HG03442 (cell line): ENCODE measurements around the gene CHST8.
"Not testable (repeated sequence)": the region's sequence is repeated elsewhere in the genome, so short reads cannot be mapped to it uniquely, and the experiment has no call there.

Source experiments
- ATAC-seq: cut with Tn5 transposase; IDR thresholded peaks from one replicate; pipeline ENCODE4 v1.9.1; 2021; ENCODE audit warnings: mild to moderate bottlenecking, moderate library complexity; ENCODE audit not compliant: unreplicated experiment

Gene CHST8

DNA sequence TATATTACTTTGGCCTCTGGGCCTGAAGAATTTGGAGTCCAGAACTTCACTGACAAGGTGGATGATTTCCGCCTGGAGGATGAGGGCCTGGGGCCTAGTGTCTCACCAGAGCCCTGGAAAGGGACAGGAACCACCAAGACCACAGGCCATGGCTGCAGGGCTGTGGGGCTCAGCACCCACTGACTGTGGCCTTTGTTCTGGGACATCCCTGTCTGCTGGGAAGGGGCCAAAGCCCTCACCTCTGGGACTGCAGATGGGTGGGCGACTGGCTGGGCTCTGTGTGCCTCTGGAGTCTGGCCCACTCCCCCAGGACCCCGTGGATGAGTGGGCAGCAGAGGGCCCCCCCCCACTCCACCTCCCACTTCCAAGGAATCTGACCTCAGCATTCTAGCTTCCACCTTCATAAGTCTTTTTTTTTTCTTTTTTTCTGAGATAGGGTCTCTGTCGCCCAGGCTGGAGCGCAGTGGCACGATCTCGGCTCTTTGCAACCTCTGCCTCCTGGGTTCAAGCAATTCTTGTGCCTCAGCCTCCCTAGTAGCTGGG lies 20.3 kb downstream of the CHST8 start:
- ATAC-seq = no peak

DNA sequence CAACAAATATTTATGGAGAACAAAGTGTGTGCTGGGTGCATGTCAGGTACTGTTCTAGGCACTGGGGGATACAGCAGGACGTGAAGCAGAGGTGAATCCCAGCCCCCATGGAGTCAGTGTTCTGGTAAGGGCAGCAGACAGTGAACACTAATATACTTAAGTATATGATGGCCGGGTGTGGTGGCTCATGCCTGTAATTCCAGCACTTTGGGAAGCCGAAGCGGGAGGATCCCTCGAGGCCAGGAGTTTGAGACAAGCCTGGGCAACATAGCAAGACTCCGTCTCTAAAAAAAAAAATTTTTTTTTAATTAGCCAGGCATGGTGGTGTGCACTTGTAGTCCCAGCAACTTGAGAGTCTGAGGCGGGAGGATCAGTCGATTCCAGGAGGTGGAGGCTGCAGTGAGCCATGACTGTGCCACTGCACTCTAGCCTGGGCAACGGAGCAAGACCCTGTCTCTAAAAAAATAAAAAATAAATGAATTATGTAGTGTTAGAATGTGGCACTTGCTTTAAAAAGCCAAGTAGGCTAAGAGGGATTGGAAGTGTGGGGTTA lies 22.6 kb downstream of the CHST8 start:
- ATAC-seq = no peak

DNA sequence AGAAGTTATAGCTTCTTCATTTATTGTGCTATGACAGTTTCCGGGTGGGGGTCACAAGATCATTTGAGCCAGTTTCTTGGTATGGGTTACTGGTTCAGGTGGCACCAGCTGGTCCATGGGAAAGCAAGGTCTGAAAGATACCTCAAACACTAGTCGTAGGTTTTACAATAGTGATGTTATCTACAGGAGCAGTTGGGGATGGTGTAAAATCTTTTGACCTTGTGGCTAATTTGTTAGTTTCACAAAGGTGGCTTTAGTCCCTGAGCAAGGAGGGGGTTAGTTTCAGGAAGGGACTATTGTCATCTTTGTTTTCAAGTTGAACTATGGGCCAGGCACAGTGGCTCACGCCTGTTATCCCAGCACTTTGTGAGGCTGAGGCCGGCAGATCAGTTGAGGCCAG lies 24.6 kb downstream of the CHST8 start:
- ATAC-seq = no peak

DNA sequence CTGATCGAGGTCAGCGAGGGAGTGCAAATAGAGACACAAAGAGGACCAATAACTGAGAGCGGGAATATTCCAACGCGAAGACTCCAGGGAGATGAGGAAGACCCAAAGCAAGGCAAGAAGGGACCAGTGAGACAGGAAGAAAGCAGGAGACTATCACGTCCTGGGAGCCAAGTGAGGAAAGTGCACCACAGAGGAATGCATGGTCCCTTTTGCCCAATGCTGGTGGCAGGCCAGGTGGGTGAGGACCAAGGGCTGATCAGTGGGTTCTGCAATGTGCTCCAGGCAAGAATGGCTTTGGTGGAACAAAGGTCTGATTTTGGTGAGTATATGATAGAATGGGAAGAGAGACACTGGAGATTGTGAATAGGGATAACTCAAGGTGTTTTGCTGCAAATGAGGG lies 25.4 kb downstream of the CHST8 start:
- no peak for ATAC-seq

DNA sequence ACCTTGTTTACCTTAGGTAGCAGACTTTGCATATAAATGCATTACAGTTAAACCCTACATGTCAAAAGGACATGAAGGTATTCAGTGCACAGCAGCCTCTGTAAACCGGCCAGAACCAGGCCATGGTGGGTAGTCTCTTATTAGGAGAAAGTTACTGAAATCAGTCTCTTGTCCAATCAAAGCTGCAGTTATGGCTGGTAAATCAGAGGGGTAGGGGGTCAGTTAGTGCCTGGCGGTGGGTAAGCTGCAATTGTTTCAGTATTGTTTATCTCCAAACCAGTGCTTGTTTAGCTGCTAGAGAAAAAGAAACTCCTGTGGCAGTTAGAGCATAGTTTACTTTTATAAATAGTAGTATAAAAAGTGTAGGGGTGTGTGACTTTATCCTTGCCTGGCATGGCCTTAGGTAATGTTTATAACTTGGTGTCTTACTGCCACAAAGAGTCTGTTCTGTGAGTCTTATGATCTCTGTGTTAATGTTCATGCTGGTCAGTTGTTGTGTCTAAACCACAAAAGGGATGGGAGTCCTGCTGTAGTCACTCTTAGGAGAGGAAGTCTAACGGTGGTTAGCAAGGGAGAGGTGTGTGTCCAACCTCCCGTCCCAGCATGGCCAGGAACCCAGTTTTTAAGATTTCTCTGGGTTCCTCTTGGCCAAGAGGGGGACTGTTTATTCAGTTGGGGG lies 28.0 kb downstream of the CHST8 start:
- ATAC-seq = no peak

DNA sequence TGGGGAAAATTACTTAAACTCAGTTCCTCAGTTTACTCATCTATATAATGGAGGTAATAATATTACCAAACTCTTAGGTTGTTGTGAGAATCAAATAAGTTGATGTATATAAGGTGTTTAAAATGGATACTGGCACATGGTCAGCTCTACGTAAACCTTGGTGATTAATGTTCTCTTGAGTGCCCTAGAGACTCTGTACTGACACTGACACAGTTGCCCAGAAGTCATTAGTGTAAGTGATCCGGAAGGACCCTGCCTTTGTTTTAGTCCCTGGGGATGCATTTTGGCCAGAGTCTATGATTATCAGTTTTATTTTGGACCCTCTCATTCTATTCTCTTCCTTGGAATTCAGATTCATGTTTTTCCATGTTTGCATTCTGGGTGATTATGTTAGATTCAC lies 31.9 kb downstream of the CHST8 start:
- no peak for ATAC-seq

DNA sequence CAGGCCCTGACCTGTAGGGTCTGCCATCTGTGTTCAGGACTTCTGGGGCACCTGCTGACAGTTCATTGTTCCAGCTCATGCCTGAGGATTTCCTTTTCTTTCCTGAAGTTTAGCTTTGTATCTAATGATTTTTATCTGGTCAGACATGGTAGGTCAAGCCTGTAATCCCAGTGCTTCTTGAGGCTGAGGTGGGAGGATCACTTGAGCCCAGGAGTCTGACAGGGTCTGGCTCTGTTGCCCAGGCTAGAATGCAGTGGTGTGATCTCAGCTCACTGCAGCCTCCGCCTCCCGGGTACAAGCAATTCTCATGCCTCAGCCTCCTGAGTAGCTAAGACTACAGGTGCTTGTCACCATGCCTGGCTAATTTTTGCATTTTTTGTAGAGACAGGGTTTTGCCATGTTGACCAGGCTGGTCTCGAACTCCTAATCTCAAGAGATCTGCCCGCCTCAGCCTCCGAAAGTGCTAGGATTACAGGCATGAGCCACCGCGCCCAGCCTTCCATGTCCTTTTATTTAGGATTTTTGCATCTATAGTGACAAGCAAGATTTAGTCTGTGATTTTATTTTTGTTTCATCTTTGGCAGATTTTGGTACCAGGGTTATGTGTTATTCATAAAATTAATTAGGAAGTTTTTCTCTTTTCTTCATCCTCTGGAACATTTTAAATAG lies 33.2 kb downstream of the CHST8 start:
- no peak for ATAC-seq

DNA sequence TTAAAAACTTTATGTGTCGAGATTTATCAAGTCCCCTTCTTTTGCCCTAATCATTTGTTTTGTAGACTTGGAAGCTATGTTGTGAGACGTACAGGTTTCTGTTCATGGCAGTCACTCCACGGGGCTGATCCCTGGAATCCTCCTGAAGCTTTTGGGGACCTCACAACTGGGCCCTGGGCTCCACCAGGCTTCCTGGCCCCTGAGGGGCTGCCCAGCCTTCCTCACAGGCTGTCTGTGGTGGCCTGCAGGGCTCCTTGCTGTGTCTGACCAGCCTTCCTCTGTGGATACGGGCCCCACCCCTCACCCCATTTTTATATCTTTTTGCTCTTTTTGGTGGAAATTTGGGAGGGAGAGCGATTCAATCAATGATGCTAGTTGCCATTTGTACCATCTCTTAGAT lies 38.1 kb downstream of the CHST8 start:
- ATAC-seq = no peak

DNA sequence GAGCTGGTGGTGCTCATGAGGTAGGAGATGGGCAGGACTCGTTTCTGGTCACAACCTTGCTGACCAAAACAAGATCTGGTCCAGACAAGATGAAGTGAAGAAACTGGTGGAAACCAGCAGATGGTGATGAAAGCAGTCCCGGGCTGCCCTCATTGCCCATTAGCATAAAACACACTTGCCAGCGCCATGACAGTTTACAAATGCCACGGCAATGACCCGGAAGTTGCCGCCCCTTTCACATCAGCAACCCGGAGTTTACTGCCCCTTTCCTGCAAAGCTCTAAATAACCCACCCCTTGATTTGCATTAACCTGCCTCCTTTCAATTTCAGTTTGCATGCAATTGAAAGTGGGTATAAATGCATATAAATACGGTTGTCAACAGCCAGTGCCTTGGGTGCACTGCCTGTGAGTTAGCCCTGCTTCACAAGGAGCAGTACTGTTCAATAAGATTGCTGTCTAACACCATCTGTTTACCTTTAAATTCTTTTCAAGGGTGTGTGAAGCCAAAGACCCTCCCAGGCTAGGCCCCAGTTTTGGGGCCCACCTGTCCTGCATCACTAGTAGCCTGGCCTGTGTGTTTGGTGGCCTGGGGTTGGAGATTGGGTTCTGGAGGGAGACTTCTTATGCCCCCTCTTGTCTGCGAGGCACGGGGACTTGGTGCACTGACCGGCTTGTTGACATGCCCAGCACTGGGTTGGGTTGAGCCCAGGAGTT lies 38.8 kb downstream of the CHST8 start:
- ATAC-seq = no peak

DNA sequence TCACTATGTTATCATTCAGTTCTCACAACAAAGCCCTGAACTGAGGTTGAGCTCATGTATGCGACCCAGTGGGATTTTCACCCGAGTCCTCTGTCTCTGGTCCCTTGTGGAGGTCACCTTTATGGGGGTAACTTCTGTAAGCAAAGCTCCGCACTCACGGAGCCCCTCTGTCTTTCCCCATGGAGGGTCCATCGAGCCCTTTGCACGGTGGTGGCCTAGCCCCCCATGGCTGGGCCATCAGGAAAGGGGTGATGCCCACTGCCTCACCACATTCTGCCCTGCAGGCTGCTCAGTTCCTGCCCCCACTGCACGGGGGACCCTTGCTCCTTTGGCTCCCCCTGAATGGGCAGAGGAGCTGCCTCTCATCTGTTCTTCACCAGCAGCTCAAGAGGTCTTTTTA lies 39.6 kb downstream of the CHST8 start:
- ATAC-seq = no peak

DNA sequence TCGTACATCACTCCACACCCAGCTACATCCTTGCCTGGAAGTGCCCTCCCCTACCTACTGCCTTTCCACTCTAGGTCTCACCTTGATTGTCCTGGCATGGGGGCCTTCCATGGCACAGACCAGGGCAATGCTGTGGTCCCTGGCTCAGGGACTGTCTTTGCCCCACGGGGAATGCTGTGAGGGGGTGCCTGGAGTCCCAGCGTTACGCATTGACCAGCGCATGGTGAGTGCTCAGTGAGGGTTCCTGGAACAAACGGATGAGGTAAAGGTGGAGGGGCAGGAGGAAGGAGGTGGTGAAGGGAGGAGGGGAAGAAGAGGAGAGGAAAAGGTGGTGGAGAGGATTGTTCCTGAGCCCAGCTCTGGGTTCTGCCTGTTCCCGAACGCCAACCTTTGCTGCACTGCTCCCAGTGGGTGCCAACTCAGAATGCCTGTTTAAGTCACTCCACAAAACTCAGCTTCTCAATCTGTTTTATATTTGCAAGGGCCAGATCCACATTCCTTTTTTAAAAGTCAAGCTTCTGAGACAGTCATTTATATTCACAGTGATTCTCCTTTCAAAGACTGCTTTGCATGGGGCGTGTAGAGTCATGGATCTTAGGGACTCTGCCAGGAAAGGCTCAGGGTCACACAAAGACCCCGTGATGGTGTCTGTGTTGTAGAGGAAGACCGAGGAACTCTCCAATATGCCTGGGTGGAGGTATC lies 40.8 kb downstream of the CHST8 start:
- ATAC-seq = no peak

DNA sequence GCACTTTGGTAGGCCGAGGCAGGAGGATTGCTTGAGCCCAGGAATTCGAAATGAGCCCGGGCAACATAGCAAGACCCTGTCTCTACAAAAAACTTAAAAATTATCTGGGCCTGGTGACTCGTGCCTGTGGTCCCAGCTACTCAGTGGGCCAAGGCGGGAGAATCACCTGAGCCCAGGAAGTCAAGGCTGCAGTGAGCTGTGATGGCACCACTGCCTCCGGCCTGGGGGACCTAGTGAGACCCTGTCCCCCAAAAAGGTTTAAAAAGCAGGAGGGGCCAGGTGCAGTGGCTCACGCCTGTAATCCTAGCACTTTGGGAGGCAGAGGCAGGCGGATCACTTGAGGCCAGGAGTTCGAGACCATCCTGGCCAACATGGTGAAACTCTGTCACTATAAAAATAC lies 41.6 kb downstream of the CHST8 start:
- ATAC-seq = not testable (repeated sequence)

DNA sequence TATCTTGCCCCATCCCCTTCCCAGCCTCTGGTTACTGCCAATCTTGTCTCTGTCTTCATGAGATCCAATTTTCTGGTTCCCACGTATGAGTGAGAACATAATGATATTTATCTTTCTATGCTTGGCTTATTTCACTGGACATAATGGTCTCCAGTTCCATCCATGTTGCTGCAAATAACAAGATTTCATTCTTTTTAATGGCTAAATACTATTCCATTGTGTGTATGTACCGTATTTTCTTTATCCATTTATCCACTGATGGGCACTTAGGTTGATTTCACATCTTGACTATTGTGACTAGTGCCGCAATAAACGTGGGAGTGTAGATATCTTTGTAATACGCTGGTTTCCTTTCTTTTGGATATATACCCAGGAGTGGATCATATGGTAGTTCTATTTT lies 43.0 kb downstream of the CHST8 start:
- ATAC-seq = no peak

DNA sequence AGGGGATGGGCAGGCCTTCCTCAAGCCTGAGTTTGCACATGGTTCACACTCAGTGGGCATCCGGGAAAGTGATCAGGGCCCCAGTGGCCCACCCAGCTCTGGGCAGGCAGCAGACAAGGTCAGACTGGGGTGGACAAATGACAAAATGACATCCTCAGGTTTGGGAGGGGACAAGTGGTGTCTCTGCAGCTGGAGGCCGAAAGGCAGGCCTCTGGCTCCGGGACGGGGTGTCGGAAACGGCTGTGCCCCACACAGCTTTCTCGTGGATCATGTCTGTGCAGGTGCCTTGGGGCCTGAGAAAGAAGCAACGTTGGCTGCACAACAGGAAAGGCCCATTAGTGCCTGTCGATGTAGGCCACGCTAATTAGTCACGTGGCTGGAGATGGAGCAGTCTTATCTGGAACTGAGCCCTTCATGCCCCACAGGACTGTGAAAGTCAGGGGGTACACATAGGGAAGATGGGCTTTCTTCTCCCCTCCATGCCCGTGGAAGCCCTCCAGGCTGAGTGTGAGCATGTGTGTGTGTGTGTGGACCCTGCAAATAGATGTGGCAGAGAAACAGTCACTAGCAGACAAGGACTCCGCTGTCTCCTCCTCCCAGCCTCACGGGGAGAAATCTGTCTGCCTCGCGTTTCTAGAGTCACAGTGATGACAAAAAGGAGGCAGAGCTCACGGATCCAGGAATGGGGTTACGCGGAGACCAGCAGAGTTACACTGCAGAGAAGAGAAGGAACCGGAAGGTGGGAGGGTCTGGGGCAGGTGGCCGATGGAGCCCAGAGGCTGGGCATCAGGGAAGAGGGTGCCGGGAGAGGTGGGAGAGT lies 44.2 kb downstream of the CHST8 start:
- ATAC-seq = no peak

DNA sequence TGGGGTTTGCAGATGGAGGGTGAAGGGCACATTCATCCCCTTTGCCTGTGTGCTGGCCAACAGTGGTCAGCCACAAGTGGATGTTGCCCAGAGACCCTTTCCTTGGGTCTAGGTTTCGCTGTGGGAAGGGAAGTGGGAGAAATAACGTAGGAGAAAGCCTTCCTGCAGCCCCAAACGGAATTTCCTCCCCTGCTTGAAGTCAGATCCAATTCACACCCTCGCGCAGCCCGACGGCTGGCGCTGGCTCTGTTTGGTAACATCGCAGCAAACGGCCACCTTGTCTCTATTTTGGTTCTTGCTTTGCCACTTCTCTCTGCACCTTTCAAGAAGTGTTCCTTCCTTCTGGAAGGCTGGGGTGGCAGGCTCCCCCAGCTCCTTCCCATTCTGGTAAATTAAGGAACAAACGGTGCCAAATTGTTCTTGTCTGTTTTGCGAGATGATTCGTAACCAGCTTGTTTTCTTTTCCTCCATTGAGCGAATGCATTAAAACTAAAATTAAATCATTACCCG lies 45.4 kb downstream of the CHST8 start:
- ATAC-seq = no peak

DNA sequence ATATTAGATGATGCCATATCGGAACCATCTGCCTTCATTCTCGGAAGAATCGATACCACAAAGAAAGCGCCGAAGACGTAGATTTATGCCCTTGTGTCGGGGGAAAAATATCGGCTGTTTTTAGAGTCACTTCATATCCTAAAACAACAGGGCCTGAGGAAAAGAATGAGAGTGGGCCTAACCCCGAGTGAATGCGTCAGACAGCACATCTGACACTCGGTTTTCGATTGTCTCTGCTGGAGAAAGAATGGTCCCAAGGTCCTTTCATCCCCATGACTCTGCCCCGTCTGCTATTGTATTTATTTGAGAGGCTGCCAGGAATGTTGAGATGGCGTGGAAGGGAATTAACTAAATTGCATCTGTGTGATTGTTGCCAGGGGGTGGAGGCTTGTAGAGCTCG lies 46.1 kb downstream of the CHST8 start:
- ATAC-seq = no peak

DNA sequence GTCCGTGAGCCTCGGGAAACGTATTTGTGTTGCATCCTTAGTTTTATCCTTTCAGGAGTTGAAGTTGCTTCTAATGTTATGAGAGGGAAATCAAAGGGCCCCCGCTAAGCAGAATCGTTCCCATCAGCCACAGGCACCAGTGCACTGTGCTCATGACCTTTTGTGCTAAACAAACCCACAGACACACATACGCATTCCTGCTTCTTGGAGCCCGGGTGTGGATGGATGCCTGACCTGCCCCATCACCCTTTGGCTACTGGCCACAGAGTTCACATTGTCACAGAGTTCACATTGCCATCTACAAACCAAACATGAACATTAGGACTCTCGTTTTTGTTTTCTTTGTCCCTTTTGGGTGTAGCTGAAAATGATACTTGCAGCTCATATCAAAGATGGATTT lies 47.2 kb downstream of the CHST8 start:
- no peak for ATAC-seq

DNA sequence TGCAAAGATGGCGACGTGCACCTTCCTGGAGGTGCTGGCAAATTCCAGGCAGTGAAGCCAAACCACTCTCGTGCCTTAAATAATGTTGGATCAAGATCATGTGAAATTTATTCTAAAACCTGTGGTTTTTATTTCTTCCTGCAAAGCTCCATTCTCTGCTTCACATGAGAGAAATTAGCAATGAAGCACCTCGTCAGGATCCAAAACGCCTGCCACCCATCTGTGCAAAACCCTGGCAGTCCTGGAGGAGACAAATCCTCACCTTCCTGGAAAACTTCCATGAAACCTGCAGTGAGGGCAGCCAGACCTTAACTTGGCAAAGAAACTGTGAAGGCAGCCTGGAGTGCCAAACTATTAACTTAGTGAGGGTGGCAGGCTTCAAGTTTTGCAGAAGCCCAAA lies 47.6 kb downstream of the CHST8 start:
- ATAC-seq = no peak

DNA sequence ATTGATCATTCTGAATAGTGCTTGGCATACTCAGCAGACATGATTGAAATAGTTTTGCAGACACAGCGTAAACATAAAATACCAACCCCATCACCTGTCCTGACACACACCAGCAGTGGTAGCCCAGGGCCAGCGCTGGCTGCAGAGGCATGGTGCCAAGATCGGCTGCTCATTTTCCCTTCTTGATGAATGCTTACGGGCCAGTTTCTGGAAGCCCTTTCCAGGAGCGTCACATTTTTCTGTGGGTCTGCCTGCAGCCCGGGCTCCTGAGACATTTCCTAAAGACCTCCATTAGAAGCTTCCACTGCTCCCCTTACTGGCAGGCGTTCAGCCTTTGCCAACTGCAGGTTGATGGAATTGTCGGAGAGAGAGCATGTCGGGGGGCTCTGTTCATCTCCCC lies 48.6 kb downstream of the CHST8 start:
- no peak for ATAC-seq

DNA sequence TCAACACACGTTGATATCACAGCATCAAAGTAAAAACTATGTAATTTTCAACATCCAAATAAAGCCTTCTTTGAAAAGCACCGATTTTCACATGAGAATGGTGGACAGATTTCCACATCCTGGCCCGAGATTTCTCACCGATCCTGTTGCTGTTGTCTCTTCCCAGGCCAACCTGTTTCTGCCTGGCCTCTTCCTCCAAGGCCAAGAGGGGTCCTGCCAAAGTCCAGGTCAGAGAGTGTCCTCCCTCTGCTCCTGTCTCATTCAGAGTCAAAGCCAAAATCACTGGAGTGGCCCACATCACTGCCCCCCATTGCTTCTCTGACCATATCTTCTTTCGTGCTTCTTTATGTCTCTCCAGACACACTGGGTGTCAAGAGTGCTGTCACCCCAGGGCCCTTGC lies 49.5 kb downstream of the CHST8 start:
- no peak for ATAC-seq
